GM11168 (cell line): ENCODE data around the gene CXCL16.

Experiments used
- in situ Hi-C: fragments of 300-500 bp; cut with MboI; formaldehyde crosslinking; loops from one replicate; pipeline ENCODE4 v1.12.0; 2022; ENCODE audit warnings: low sequenced_read_pairs; ENCODE audit not compliant: unreplicated experiment

CXCL16 gene

DNA sequence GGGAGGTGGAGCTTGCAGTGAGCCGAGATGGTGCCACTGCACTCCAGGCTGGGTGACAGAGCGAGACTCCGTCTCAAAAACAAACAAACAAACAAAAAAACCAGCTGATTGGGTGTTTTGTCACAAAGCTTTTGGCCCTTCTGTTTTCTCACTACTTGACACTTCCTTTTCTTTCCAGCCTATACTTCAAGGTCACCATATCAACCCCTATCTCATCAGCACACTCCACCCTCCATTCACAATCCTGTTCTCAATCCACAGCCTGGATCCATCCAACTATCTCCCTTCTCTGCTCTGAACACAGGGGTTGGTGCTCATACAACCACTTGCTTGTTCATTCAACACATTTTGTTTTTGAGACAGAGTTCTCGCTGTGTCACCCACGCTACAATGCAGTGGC is 15.1 kb downstream of the CXCL16 start:
- in situ Hi-C loops, result no loop called here

DNA sequence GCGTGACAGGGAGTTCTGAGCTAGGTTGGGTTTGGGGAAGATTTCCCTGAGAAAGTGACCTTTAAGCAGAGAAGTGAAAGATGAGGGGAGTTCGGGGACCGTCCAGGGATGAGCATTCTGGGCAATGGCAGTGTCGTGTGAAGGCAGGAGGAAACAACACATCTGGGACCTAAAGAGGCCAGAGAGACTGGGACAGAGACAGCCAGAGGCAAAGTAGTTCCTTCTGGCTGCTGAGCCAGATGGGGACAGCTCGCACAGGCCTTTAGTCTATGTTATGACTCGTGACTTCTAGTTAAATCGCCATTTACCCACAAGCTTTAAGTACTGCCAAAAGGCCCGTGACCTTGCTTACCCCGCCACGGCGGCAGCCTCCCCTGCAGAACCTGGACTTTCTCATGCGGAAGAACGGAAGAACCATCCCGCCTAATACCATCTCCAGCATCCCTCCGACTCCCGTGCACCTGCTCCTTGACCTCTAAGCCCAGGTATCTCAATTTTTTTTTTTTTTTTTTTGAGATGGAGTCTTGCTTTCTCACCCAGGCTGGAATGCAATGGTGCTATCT is 17.0 kb downstream of the CXCL16 start:
- in situ Hi-C loops, result no loop called here

DNA sequence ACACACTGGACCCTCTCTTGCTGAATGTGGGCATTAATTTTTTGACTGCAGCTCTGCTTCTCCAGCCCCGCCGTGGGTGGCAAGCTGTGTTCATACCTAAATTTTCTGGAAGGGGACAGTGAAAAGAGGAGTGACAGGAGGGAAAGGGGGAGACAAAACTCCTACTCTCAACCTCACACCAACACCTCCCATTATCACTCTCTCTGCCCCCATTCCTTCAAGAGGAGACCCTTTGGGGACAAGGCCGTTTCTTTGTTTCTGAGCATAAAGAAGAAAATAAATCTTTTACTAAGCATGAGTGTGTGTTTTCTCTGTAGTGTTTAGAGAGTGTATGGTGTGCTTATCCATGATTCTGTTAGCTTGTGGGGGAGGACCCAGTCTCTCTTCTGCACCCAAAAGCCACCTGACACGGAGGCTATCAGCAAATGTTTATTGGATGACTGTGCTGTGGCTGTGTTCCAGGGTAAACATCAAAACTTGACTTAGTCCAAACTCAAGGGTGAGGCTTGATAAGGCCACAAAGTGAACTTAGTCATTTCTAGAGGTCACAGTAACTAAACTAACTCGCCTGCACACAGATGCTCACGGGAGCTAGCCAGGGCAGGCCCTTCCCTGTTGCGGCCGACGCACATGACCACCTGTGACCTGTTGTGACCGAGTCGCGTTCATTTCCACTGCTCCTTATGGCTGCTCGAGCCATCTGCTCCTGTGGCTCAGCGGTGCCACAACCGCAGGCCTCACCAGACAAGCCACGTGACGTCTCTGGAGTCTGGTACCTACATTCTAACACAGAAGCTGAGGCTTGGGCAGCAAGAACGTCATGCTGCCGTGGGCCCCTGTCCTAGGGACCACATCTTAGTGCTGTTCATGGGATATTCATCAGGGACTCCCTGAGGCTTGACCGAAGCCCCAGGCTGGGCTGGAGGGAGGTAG is 18.3 kb downstream of the CXCL16 start:
- in situ Hi-C loops, result no loop called here

DNA sequence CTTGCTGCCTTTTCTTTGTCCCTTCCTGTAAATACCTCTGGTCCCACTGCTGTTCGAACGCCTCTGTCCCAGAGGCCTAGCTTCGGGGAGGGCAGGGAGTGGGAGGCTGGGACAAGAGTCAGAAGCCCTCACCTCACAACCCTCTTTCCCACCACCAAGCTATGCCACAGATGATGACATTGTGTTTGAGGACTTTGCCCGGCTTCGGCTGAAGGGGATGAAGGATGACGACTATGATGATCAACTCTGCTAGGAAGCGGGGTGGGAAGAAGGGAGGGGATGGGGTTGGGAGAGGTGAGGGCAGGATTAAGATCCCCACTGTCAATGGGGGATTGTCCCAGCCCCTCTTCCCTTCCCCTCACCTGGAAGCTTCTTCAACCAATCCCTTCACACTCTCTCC is 18.9 kb downstream of the CXCL16 start:
- in situ Hi-C loops, result no loop called here

DNA sequence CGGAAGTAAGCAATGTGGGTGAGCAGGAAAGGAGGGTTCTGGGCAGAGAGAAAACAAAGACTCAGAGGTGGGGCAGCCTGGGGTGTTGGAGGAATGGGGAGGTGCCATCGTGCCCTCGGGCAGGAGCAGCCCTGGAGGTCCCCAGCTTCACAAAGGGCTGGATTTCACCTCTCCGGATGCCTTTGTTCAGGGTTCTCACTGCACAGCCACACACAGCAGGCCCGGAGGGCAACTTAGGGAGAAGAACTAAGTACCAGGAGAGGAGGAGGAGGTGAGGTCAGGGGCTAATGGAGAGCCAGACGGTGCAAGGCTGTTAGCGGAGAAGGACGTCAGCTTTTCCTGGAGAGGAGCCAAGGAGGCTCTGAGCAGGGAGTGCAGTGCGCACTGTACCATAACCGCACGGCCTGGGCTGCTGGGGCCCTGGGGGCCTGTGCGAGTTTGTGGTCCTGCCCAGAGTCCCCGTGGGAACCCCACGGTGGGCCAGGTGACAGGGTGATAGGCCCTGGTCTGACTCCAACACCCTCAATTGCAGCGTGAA is 20.0 kb downstream of the CXCL16 start:
- in situ Hi-C loops, result loop anchor here (10.0 kb wide), 1 partner anchor 165 kb away; no protein-coding TSS in a partner anchor

DNA sequence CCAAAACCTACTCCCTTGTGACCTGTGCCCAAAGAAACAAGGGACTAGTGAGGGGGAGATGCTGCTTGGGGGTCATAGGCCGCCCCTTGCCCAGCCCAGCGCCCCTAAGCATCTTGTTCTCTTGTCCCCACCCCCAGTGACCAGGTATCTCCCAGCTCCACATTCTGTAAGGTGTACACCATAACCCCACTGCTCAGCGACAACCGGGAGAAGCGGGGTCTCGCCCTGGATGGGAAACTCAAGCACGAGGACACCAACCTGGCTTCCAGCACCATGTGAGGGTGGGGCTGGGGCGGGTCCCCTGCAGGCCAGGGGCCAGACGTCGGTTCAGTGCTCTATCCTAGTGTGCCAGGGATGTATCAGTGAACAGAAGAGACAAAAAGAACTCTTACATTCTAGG is 20.6 kb downstream of the CXCL16 start:
- in situ Hi-C loops, result loop anchor here (10.0 kb wide), 1 partner anchor 166 kb away; no protein-coding TSS in a partner anchor

DNA sequence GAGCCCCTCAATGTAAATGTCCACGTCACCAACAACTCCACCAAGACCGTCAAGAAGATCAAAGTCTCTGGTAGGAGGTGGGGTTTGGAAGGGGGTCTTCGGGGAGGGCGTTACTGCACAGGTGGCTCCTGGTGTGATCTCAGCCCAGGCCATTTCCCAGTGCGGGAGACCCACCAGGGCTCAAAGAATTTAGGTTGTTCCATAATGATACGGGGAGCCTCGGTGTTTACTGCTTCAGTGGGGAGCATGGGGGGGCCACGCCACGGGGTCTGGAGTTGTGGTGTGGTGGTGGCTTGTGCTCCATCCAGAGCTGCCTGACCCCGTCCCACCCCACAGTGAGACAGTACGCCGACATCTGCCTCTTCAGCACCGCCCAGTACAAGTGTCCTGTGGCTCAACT is 21.5 kb downstream of the CXCL16 start:
- in situ Hi-C loops, result loop anchor here (10.0 kb wide), 1 partner anchor 167 kb away; no protein-coding TSS in a partner anchor

DNA sequence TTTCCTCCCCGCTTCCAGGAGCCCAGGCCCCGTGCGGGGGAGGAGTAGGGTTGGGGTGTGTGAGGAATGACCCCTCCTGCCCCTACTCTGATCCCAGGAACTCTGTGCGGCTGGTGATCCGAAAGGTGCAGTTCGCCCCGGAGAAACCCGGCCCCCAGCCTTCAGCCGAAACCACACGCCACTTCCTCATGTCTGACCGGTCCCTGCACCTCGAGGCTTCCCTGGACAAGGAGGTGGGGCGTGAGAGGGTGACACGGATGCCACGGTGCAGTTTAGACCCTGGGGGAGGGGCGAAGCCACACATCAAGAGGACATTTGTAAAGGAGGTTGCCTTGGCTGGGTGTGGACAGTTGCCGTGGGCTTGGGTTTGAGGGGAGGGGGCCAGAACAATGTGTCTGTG is 21.9 kb downstream of the CXCL16 start:
- in situ Hi-C loops, result loop anchor here (10.0 kb wide), 1 partner anchor 167 kb away; no protein-coding TSS in a partner anchor

DNA sequence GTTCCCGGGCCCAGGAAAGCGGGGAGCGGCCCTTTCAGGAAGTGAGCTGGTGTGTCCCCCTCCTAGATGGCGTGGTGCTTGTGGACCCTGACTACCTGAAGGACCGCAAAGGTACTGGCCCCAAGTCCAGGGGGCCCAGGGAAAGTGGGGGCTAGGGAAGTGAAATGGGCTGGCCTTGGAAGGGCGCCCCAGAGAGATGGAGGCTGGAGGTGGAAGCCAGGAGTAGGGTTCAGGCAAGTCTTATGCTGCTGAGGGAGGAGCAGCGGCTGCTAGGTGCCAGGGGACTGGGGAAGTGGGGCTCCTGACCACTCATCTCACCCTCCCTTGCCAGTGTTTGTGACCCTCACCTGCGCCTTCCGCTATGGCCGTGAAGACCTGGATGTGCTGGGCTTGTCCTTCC is 23.6 kb downstream of the CXCL16 start:
- in situ Hi-C loops, result loop anchor here (10.0 kb wide), 1 partner anchor 169 kb away; no protein-coding TSS in a partner anchor

DNA sequence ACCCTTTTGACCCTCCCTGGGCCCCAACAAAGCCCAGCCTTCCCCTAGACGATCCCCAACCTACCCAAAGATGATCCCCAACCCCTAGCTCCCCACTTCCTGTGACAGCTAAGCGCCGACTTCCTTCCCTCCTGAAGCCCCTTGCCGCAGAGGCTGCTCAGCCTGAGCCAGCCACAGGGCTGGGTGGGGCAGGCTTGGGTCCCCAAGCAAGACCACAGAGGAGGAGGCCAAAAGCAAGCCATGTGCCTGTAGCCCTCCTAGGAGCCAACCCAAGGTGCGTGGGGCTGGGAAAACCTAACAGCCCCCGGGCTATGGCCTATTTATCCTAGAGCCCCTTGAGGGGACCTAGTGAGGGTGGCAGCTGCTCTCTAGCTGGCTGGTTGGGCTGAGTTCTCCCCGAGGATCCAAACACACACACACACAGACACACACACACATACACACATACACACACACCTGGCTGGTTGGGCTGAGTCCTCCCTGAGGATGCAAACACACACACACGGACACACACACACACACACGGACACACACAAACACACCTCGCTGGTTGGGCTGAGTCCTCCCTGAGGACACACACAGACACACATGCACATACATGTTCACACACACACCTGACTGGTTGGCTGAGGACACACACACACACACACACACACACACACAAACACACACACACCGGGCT is 24.5 kb downstream of the CXCL16 start:
- in situ Hi-C loops, result loop anchor here (10.0 kb wide), 1 partner anchor 170 kb away; no protein-coding TSS in a partner anchor

DNA sequence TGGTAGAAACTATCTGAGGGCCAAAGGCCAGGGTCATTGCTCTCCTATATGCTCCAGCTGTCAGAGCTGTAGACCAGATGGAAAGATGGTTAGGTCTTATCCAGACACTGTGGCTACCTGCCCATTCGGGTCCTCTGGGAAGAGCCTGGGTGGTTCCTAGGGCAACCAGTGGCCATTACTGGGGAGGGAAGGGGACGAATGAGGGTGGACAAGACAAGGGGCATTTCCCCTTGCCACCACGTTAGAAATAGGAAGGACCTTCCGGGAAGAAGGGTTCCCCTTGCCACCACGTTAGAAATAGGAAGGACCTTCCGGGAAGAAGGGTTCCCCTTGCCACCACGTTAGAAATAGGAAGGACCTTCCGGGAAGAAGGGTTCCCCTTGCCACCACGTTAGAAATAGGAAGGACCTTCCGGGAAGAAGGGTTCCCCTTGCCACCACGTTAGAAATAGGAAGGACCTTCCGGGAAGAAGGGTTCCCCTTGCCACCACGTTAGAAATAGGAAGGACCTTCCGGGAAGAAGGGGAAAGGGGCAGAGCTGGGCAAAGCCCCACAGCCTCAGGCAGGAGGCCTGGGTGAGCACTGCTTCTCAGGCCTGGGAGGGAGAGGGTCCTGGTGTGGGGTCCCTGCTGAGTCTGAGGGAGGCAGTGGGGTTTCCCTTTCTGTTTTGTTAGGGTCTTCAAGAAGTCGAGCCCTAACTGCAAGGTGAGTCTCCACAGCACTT is 25.2 kb downstream of the CXCL16 start:
- in situ Hi-C loops, result loop anchor here (10.0 kb wide), 1 partner anchor 170 kb away; no protein-coding TSS in a partner anchor

DNA sequence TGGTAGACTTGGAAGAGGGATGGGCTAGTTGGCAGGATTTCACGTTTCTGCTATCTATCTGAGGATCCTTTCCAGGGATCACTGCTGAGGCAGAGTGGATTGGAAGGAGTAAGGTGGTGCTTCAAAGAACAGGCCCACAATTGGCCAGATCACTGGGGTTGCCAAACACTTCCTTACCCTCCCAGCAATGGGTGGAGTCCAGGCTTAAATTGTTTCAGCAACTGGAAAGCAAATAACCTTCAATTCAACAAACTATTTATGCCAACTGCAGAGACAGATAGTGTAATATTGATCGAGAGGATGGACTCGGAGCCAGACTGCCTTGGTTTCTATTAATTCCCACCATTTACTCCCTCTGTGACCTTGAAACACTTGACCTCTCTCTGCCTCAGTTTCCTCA is 27.2 kb downstream of the CXCL16 start:
- in situ Hi-C loops, result loop anchor here (10.0 kb wide), 1 partner anchor 172 kb away; no protein-coding TSS in a partner anchor

DNA sequence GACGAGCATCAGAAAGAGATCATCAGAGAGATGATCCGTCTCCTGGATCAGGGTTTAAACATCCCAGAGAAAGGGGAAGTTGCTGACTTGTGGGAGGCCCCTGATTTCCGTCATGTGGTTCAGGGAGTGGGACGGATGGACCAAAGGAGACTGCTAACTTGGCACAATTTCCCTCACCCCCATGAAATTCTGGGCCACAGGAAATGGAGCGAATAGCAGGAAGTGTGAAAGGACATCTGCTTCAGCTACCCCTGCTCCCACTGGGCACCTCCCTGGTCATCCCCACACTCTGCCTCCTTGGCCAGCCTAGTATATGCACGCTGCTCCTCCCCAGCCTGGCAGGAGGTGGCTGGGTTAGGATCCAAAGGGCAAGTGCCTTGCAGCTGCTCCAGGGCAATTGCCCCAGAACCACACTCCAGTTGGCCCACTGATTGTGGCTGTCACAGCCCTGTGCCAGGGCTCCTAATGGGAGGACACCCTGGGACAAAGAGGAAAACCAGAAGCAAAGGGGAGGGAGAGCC is 28.0 kb downstream of the CXCL16 start:
- in situ Hi-C loops, result loop anchor here (10.0 kb wide), 1 partner anchor 173 kb away; no protein-coding TSS in a partner anchor

DNA sequence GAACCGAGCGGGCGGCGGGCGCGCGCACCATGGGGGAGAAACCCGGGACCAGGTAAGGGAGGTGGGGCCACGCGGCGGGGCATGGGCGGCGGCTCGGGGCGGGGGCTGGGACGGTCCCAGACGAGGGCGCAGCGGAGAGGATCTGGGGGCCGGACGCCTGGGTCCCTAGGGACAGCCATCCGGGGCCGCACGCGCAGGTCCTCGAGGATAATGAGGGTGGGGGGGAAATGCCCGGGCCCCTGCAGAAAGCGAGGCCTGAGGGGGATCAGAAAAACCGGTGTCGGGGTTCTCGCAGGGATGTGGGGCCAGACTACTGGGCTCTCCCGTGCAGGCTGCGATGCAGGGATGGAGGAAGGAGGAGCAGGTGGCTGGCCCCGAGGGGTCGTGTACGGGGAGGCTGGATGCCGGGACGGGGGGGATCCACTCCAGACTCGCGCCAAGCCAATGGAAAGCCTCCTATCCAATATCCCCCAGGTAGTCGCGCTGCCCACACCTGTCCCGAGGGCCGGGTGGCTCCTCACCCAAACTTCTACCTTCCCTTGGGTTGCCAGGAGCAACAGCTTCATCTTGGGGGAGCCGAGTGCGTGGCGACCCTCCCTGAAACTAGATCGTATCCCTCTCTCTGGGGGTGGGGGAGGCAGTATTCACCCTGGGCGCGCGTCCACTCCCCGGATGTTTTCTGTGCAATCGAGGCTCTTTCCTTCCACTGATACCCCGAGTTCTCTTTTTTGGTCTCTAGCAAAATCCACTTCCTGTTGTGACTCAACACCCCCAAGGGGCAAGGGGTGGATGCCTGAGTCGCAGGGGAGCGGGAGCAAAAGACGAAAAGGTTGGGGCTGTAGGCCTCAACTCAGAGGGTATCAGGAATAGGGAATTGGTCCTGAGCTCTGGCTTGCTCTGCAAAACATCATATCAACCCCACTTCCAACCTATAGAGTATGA is 28.8 kb downstream of the CXCL16 start:
- in situ Hi-C loops, result loop anchor here (10.0 kb wide), 1 partner anchor 174 kb away; no protein-coding TSS in a partner anchor

DNA sequence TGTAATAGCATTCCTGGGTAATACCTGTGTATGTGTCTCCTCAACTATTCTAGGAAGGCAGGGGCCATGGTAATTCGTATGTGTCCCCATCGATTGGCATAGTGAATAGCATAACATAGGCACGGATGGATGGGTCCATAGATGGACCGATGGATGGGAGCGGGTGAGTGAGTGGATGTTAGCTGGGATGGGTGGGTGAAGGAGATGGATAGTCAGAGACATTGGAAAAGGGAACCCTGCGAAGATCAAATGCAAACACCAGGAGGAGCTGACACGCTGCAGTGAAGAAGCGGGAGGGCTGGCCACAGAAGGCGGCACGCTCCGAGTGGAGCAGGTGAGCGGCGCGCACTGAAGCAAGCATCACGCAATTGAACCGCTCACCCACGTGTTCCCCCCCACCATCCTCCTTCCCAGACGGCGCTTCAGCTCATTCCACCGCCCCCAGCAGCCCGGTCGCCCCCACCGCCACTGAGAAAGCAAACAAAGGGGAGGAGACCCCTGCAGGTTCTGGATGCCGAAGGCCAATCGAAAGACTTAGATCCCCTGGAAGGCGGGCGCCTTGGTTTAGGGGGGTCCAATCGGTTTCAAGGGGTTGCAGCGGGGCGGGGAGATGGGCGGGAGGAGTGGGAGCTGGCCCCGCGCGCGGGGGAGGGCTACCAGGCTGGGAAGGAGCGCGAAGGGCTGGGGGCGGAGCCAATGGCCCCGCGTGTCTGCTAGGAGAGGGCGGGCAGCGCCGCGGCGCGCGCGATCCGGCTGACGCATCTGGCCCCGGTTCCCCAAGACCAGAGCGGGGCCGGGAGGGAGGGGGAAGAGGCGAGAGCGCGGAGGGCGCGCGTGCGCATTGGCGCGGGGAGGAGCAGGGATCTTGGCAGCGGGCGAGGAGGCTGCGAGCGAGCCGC is 29.7 kb downstream of the CXCL16 start, which contains the start of gene ARRB2:
Gene ARRB2 (plus strand): TSS at position 839 of the 899 bp plus-strand sequence. CDS start 90 bp downstream, outside the sequence.
- in situ Hi-C loops, result loop anchor here (10.0 kb wide), 1 partner anchor 175 kb away; no protein-coding TSS in a partner anchor

DNA sequence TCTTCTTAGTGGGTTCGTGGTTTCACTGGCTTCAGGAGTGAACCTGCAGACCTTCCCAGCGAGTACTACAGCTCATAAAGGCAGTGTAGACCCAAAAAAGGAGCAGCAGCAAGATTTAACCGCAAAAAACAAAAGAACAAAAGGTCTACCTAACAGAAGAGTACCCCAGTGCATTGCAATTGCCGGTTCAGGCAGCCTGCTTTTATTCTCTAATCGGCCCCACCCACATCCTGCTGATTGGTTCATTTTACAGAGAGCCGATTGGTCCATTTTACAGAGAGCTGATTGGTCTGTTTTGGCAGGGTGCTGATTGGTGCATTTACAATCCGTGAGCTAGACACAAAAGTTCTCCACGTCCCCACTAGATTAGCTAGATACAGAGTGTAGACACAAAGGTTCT is 31.3 kb downstream of the CXCL16 start:
- in situ Hi-C loops, result no loop called here

DNA sequence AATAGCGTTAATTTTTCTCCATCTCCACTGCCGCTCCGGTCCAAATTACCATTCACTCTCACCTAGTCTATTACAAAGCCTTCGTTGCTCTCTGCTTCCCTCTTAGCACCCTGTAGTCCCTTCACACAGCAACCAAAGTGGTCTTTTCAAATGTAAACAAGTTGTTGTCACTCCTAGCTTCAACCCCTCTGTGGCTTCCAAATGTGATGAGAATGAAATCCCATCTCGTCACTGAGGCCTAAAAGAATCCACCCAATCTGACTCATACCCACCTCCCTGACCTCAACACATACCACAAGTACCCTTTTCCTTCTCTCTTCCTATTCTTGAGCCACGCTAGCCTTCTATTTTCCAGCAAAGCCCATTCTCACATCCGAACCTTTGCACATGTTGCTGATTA is 33.6 kb downstream of the CXCL16 start:
- in situ Hi-C loops, result no loop called here
